Stimulated activated CD8-positive, alpha-beta memory T cell treated with anti-CD3 and anti-CD28 coated beads, Interleukin-12 subunit alpha, Interleukin-12 subunit beta, amount 100 ng/mL, for 4 hours (primary cell): ENCODE data around the gene FILIP1.
"Not testable (repeated sequence)": the region's sequence is repeated elsewhere in the genome, so short reads cannot be mapped to it uniquely, and the experiment has no call there.

ENCODE experiments used
- DNase-seq: peaks from one replicate; pipeline ENCODE4 v3.0.0-alpha.2; 2020; ENCODE audit warnings: low read depth

The FILIP1 gene

DNA sequence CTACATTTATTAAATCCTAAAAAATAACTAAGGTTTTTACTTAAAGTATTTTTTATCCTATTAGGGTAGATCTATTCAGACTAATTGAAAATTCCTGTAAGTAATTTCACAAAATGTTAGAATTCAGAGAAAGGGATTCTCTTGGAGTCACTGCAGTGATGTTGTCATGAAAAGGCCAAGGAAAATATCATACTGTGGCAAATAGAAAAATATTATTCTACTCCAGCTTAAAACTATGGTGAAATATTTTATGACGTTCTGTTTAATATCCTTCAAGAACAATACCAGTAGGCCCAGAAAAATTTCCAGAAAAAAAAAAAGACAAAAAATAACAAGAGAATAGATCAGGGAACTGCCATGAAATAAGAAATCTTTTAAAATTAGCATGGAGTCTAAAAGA is 73.6 kb downstream of the FILIP1 start:
- DNase-seq = no peak

GRCh38 chr6:75419416-75419815 is 74.2 kb downstream of the FILIP1 start:
- DNase-seq = no peak

GRCh38 chr6:75418233-75418632 is 75.4 kb downstream of the FILIP1 start:
- no peak for DNase-seq

DNA sequence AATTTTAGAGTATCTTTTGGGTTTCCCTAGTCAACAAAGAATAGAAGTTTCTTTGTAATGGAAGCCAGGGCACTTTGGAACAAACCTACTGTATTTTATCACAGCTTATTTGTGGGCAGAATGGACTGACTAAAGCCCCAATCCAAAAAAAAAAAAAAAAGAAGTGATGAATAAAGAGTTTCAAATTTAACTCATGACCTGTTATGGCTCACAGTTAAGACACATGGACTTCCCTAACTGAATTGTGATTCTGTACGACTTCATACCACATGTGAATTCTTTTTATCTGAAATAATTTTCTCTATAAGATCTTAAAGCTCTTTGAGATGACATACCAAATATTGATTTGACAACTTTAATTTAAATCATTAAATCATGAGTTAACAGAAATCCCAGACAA is 77.2 kb downstream of the FILIP1 start:
- DNase-seq = no peak

DNA sequence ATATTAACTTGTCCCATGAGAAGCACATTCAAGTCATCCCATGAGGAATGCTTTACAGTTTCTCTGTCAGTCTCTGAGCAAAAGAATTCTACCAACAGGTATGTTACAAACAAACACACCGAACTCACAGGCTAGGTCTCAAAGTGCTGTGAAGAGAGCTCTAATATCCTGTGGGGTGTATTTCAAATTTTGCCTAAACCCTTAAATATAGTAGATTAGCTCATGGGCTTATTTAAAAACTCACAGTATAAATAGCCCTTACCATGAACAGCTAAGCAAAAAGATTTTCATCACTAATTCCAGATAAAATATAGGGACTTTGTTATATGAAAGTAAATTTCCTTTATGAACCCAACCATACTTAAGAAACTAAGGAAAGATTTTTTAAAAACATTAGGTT is 77.8 kb downstream of the FILIP1 start:
- DNase-seq = no peak

- DNase-seq = no peak
Observed at GRCh38 chr6:75414445-75415021, 79.1 kb downstream of the FILIP1 start.

DNA sequence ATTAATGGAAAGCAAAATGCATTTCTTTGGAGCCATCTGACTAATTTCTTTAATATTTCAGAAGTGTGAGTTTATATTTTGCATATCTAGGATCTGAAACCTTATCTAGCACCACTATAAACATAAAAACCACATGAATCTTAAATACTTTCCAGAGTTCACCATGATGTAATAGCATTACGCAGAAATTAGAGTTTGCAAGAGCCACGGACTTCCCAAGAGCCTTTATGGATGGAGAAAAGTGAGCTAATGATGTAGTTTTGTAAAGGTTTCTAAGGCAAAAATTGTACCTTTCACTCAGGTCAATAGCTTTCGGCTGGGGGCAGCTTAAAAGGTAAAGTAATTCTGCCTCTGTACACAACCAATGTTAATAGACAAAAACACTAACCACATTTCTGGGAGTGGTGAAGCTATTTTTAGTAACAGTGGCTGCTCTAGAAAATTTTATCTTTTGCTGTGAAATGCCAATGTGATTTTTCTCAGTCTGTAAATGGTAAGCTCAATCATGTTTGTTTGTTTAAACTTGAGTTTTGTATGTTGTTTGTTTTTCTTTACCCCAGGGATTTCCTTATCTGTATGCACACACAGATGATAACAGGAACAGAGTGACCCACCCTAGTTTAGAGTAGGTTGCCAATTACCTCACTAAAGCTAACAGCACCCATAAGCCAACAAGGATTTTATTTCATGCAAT is 80.5 kb downstream of the FILIP1 start:
- no peak for DNase-seq

DNA sequence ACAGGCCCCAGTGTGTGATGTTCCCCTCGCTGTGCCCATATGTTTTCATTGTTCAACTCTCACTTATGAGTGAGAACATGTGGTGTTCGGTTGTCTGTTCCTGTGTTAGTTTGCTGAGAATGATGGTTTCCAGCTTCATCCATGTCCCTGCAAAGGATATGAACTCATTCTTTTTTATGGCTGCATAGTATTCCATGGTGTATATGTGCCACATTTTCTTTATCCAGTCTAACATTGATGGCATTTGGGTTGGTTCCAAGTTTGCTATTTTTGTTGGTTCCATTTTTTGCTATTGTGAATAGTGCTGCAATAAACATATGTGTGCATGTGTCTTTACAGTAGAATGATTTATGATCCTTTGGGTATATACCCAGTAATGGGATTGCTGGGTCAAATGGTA is 83.0 kb downstream of the FILIP1 start:
- not testable (repeated sequence) for DNase-seq

DNA sequence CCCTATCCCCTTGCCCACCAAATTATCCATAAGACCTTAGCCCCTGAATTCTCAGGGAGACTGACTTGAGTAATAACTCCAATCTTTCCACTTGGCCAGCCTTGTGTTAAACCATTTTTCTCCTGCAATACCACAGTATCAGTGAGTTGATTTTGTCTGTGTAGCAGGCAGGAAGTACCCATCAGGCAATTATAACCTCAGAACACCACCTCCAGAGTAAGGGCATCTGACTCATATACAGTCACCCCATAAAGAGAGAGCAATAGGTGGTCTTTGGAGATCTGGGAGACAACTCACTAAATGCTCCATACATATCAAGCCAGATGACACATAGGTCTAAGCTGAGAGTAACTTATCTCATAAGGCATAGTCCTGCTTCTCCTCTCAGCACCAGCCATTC is 83.7 kb downstream of the FILIP1 start:
- no peak for DNase-seq

DNA sequence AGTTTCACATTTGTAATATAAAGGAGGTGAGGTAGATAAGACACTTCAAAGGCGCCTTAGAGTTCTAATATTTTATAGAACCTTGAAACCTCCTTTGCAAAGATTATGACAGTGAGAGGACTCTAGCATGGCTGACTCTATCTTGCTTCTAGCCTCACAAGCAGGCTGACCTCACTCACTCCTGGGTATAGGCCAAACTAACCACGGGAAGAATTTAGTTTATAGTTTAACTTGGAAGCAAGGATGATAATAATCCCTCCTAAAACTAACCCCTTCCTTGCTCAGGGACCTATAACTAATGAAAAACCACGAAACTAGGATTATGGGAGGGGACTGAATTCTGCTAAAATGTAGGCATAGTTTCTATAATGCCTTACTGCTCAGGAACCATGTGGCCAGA is 84.3 kb downstream of the FILIP1 start:
- no peak for DNase-seq

- no peak for DNase-seq
Observed at GRCh38 chr6:75403563-75404080, 90.0 kb downstream of the FILIP1 start.

DNA sequence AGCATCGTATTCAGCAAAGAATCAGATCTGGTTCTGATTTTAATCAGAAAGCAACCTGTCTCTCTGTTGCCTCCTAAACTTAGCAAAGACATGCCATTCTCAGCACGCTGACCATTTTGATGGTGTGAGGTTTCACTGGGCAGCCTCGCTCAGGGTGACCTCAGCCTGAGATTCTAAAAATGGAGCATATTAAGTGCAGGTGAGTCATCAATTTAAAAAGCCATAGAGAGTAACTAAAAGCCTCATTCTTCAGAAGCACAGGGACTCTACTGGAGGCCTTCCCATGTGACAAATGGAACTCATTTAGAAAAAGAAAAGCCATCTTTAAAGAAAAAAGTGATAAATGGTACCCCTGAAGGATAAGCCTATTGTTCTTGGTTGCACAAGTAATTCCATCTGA is 91.3 kb downstream of the FILIP1 start:
- no peak for DNase-seq

DNA sequence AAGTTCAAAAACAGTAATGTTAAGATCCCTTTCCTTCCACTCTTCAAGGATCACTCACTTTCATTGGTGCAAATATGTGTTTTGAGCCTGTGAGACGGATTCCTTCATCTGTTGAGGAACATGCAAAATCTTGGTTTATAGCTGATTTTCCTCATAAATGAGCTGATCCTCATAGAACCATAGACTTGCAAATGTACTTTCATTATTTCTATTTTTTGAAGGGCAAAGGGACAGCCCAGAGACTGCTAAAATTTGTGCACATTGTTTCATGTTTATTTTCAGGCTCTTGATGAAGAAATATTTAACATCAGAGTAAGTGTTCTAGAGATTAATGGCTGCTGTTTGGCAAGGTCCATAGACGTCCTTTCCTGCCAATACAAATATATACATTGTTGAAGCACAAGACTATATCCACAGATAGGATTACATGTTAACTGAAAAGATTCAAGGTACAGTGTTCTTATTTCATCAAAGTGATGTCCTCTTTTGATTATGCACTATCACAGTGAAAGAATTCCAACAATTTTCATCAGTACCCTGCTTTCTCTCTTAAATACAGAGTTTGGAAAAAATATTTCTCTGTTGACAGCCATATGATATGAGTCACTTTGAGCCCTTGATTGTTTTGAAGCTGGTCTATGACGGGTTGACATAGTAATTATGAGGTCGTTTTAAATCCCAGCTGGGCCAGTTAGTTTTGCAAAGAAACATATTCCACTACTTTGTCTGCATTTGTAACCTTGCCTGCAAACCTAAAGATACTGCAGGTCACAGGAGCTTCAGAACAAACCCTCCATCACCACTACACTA is 95.7 kb downstream of the FILIP1 start:
- no peak for DNase-seq

GRCh38 chr6:75397171-75397570 is 96.4 kb downstream of the FILIP1 start:
- DNase-seq = no peak

GRCh38 chr6:75396005-75396800 is 97.4 kb downstream of the FILIP1 start:
- no peak for DNase-seq

- no peak for DNase-seq
Observed at GRCh38 chr6:75393806-75394205, 99.8 kb downstream of the FILIP1 start.

DNA sequence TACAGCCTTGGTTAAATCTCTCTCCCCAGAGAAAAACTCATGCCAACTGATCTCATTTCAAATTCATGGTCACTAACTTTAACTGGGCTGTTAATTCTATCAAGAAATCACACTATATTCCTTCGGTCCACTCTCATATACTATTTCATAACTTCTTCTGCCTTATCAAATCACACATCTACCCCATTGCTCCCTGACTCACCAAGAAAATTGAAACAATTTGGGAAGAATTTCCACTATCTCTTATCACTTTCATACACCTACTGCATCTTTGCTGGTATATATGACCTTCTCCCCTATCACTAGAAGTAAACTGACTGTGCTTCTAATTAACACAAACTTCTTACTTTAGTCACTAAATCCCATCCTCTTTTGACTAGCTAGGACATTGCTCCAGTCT is 102.3 kb downstream of the FILIP1 start:
- no peak for DNase-seq

DNA sequence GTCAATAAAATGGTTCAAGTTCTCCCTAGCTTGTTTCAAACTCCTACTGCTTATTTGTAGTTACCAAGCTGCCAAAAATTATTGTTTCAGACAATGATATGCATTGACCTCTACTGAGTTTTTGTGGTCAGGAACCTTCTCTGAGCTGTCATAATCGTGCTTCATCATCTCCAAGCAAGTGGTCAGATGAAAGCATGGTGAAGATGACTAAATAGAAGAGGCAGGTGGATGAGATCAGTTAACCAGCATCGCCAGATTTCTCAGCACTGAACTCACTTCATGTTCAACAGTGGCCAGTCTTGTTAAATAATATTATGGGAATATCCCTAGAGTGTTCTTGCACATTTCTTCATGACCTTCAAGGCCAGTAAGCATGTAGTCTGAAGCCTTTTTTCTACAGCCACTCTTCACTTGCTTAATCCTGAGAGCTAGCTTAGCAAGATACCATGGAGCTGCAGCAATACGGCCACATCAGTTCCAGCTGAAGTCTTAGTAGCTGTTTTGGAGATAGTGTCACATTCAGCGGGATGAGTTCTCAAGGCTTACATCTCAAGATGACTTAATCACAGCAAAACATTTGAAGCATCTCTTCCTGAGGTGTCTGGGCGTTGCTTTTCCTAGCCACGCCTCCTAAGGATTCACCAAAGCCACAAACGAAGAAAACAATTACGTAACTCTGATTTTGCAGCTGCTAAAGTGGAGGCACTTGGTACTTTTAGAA is 107.4 kb downstream of the FILIP1 start:
- DNase-seq = no peak

DNA sequence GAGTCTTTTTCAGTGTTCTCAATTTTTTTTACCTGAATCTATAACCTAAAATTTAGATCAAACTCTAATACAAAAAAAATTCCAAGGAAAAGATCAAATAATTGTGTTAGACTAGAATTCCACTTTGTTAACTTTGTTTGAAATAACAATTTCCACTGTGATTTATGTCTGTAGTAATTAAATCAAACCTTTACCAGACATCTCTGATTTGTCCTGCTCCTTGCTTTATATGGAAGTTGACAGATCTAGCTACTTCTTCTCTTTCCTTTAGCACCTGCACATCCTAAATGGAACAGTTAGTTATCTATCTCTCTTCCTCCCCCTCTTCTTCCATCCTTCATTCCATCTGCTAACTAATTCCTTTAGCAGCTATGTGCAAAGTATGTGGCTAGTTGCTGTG is 109.5 kb downstream of the FILIP1 start:
- DNase-seq = no peak

DNA sequence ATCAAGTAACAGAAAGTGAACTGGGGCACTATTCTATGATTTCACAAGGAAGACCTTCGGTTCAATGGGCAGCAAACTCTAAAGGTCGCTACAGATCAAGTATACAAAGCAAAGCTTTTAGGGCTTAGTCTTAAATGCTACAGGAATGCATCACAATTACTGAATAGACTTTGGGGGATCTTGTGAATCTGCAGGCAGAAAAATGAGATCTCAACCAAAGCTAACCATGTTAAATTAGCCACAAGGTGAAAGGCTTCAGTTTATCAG is 111.0 kb downstream of the FILIP1 start:
- DNase-seq = no peak

GRCh38 chr6:75381877-75382633 is 111.5 kb downstream of the FILIP1 start:
- DNase-seq = no peak
